ENCODE data around the gene TELO2.

TELO2 gene

DNA sequence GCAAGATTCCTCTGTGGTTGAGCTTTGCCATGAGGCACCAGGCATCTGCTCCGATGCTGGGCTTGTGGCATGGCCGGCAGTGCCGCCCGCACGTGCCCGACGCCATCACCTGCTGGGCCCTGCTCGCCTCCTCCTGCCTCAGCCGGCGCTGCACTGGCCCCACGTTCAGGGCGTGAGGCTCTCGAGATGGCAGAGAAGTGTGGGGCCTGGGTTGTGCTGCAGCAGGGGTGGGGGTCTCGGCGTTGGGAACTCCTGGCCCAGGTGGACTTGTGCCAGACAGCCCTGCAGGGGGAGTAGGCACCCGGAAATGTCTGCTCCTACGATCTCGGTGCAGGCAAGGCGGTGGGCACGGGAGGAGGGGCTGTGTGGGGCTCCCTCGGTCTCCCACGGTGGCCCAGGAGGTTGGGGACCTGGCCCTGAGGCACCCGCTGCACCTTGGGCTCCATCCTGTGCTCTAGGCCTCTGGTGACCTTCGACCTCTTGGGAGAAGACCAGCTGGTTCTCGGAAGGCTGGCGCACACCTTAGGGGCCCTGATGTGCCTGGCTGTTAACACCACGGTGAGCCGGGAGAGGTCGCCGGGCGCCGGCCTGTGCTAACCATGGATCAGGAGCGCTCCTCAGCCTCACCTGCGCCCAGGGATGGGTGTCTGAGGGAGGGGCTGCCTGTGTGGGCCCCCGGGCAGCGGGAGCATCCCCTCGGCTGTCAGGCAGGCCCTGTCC lies 13.5 kb downstream of the TELO2 start:
- TF ChIP-seq, protein P1, sequence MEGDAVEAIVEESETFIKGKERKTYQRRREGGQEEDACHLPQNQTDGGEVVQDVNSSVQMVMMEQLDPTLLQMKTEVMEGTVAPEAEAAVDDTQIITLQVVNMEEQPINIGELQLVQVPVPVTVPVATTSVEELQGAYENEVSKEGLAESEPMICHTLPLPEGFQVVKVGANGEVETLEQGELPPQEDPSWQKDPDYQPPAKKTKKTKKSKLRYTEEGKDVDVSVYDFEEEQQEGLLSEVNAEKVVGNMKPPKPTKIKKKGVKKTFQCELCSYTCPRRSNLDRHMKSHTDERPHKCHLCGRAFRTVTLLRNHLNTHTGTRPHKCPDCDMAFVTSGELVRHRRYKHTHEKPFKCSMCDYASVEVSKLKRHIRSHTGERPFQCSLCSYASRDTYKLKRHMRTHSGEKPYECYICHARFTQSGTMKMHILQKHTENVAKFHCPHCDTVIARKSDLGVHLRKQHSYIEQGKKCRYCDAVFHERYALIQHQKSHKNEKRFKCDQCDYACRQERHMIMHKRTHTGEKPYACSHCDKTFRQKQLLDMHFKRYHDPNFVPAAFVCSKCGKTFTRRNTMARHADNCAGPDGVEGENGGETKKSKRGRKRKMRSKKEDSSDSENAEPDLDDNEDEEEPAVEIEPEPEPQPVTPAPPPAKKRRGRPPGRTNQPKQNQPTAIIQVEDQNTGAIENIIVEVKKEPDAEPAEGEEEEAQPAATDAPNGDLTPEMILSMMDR (IDR thresholded peaks at IDR 0.05; ENCODE audit: insufficient read depth, low read length, missing control alignments) = no peak
- ChIA-PET POLR2A (no interaction called here), CTCF (no interaction called here)
- DNase-seq (ENCODE audit: low read depth, low spot score) = no peak
- H3K4me3 ChIP-seq (ENCODE audit: low read depth, low read length) = no peak overlapping the region

DNA sequence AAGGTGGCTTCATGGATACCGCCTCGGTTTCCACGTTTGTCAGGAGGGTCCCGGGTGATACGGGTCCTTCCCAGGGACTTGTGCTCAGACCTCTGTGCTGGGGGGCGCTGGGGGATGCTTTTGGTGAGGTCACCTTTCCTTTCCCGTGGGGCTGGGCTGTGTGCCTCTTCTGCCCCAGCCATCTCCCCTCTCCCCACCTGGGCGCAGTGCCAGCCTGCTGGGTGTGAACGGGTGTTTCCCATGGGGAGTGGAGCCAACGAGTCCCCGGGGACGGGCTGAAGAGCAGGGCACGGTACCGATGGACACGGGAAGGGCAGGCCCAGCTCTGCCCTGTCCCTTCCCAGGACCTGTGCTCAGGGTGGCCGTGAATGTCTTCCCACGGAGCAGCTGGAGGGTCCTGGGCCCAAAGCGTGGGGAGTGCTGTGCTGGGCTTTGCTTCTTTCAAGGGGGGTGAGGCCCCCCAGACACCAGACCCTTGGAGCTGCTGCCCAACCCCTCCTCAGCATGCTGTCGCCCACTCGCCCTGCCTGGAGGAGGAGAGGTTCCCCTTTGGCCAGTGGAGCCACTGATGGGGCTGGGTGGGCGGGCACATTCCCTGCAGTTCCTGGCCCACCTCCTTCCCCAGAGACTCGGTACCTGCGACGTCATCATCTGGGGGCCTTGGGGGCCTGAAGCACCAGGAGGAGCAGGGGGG lies 15.5 kb downstream of the TELO2 start:
- ChIA-PET POLR2A (no interaction called here), CTCF (no interaction called here)
- TF ChIP-seq, protein P1 (IDR thresholded peaks at IDR 0.05; ENCODE audit: insufficient read depth, low read length, missing control alignments) = no peak

DNA sequence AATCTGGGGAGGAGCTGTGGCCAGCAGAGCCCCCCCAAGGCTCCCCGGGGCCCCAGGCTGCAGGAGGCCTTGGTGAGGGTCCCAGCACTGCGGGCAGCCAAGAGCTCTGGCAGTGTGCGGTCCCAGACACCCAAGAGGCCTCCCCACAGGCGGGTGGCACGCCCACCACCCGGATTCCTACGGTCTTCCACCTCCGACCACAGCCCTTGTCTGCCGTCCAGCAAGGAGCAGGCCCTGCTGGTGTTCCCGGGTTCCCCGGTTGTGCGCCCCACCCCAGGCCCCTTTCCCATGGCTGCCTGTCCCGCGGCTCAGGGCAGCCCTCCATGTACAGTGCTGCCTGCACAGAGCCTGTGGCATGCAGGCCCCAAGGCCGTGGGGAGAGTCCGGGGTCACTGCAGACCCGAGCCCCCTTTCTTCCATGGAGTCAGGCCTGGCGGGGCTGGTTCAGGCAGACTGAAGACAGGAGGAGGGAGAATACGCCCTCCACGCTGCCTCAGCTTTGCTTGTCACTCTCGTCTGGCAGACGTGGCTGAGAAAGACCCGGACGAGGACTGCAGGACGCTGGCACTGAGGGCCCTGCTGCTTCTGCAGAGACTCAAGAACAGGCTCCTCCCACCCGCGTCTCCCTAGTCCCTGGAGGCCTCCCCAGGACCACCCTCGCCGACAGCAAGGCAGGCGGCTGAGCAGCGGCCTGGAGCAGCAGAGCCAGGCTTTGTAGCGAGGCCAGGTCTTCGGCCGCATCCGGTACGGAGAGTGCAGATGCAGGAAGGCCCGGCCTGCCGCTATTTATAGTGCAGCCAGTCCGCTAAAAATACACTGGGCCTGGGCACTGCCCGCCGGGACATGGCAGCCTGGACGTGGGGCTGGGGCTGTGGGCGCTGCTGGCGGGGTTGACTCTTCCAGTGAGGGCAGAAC lies 16.4 kb downstream of the TELO2 start:
- ChIA-PET CTCF (no interaction called here), POLR2A (no interaction called here)
- DNase-seq (ENCODE audit: low read depth, low spot score) = no peak
- TF ChIP-seq, protein P1 (IDR thresholded peaks at IDR 0.05; ENCODE audit: insufficient read depth, low read length, missing control alignments) = no peak
- no peak overlapping the region for H3K4me3 ChIP-seq (ENCODE audit: low read depth, low read length)

More for the DNA sequence above, 15.5 kb downstream of the TELO2 start:
- no peak for DNase-seq (ENCODE audit: low read depth, low spot score)
- no peak overlapping the region for H3K4me3 ChIP-seq (ENCODE audit: low read depth, low read length)

DNA sequence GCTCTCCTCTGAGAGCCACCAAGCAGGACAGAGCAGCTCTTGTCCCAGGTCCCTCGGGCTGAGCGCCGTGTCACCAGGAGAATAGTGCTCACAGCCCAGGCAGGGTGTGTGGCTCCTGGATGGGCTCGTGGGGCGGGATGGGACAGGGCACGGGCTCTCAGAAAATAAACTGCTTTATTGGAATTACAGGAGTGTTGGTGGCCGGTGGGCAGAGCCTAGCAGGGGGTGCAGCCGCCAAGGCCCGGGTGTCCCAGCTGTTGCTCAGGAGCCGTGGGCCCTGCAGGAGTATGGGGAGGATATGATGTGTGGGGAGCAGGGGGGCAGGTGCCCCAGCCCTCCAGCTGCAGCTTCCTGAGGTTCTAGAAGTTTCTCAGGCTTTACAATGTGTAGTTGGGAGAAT lies 17.1 kb downstream of the TELO2 start:
- H3K4me3 ChIP-seq (ENCODE audit: low read depth, low read length) = no peak overlapping the region
- POLR2A ChIA-PET = no interaction called here
- TF ChIP-seq, protein P1 (IDR thresholded peaks at IDR 0.05; ENCODE audit: insufficient read depth, low read length, missing control alignments) = no peak
- DNase-seq (ENCODE audit: low read depth, low spot score) = no peak
- CTCF ChIA-PET = no interaction called here

DNA sequence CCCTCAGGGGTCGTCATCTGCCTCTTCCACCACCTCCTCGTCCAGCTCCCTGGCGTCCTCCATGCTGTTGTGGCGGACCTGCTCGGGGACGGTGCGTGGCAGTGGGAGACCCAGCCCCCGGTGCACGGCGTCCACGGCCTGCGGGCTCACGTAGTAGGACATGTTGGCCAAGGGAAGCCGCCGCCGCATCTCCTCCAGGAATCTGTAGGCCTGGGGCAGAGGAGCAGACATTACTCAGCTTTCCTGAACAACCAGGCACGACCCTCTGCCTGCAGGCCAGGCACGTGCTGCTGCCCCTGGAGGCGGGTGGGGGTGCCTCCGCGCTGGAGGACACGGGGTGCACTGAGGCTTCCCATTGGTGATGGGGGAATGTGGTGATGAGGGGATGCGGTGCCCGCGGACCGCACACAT lies 17.8 kb downstream of the TELO2 start:
- no peak overlapping the region for H3K4me3 ChIP-seq (ENCODE audit: low read depth, low read length)
- no peak for DNase-seq (ENCODE audit: low read depth, low spot score)
- TF ChIP-seq, protein P1 (IDR thresholded peaks at IDR 0.05; ENCODE audit: insufficient read depth, low read length, missing control alignments) = no peak
- ChIA-PET POLR2A (no interaction called here), CTCF (no interaction called here)

All from AG04449 (cell line).